ENCODE data around the gene NT5C2.
"Not testable (repeated sequence)": the region's sequence is repeated elsewhere in the genome, so short reads cannot be mapped to it uniquely, and the experiment has no call there.

Gene NT5C2

GRCh38 chr10:103202319-103202718 is 9.2 kb upstream of the NT5C2 start:
- no peak for DNase-seq (ENCODE audit: low read depth in 2 of 2)

GRCh38 chr10:103199488-103199887 is 6.4 kb upstream of the NT5C2 start:
- DNase-seq (ENCODE audit: low read depth in 2 of 2): no peak

GRCh38 chr10:103198648-103199047 is 5.6 kb upstream of the NT5C2 start:
- DNase-seq (ENCODE audit: low read depth in 2 of 2): no peak

- no peak for DNase-seq (ENCODE audit: low read depth in 2 of 2)
Observed at GRCh38 chr10:103197903-103198302, 4.8 kb upstream of the NT5C2 start.

GRCh38 chr10:103197174-103197573 is 4.1 kb upstream of the NT5C2 start:
- no peak for DNase-seq (ENCODE audit: low read depth in 2 of 2)

- DNase-seq (ENCODE audit: low read depth in 2 of 2): no peak
Observed at GRCh38 chr10:103196516-103196915, 3.4 kb upstream of the NT5C2 start.

- DNase-seq (ENCODE audit: low read depth in 2 of 2): no peak
Observed at GRCh38 chr10:103193820-103194529, 903 bp upstream of the NT5C2 start.

GRCh38 chr10:103192451-103193106 is 493 bp downstream of the NT5C2 start:
- peak; percentile 21 to 54 for DNase-seq (ENCODE audit: low read depth in 2 of 2)

GRCh38 chr10:103192089-103192450 is 1.0 kb downstream of the NT5C2 start:
- no peak for DNase-seq (ENCODE audit: low read depth in 2 of 2)

GRCh38 chr10:103191198-103191597 is 1.9 kb downstream of the NT5C2 start:
- DNase-seq (ENCODE audit: low read depth in 2 of 2): not testable (repeated sequence)

- no peak for DNase-seq (ENCODE audit: low read depth in 2 of 2)
Observed at GRCh38 chr10:103188853-103189252, 4.2 kb downstream of the NT5C2 start.

- no peak for DNase-seq (ENCODE audit: low read depth in 2 of 2)
Observed at GRCh38 chr10:103186128-103186527, 6.9 kb downstream of the NT5C2 start.

- no peak for DNase-seq (ENCODE audit: low read depth in 2 of 2)
Observed at GRCh38 chr10:103184615-103185014, 8.5 kb downstream of the NT5C2 start.

GRCh38 chr10:103183991-103184451 is 9.1 kb downstream of the NT5C2 start:
- not testable (repeated sequence) for DNase-seq (ENCODE audit: low read depth in 2 of 2)

- DNase-seq (ENCODE audit: low read depth in 2 of 2): no peak
Observed at GRCh38 chr10:103181244-103181643, 11.8 kb downstream of the NT5C2 start.

- DNase-seq (ENCODE audit: low read depth in 2 of 2): no peak
Observed at GRCh38 chr10:103180491-103180890, 12.6 kb downstream of the NT5C2 start.

- no peak for DNase-seq (ENCODE audit: low read depth in 2 of 2)
Observed at GRCh38 chr10:103177123-103177522, 15.9 kb downstream of the NT5C2 start.

GRCh38 chr10:103175580-103176285 is 17.3 kb downstream of the NT5C2 start:
- DNase-seq (ENCODE audit: low read depth in 2 of 2): no peak

GRCh38 chr10:103174324-103174723 is 18.7 kb downstream of the NT5C2 start:
- not testable (repeated sequence) for DNase-seq (ENCODE audit: low read depth in 2 of 2)

GRCh38 chr10:103171278-103171677 is 21.8 kb downstream of the NT5C2 start:
- DNase-seq (ENCODE audit: low read depth in 2 of 2): no peak

GRCh38 chr10:103168438-103168837 is 24.6 kb downstream of the NT5C2 start:
- no peak for DNase-seq (ENCODE audit: low read depth in 2 of 2)

- DNase-seq (ENCODE audit: low read depth in 2 of 2): not testable (repeated sequence)
Observed at GRCh38 chr10:103167554-103167953, 25.5 kb downstream of the NT5C2 start.

- DNase-seq (ENCODE audit: low read depth in 2 of 2): no peak
Observed at GRCh38 chr10:103166523-103166922, 26.5 kb downstream of the NT5C2 start.
